ENCODE results near the gene DAP3.
"Not testable (repeated sequence)": the region's sequence is repeated elsewhere in the genome, so short reads cannot be mapped to it uniquely, and the experiment has no call there.

Gene DAP3

GRCh38 chr1:155650231-155650757 lies 38.6 kb upstream of the DAP3 start:
- no peaks in the 10 kb centered on the region for H3K9me3 ChIP-seq (ENCODE audit: control insufficient read depth, low read length)
- H3K27ac ChIP-seq: no peak overlapping the region
- H3K4me1 ChIP-seq: peaks cover 5% of the 10 kb centered on the region
- no peak for TF ChIP-seq CTCF (IDR thresholded peaks at IDR 0.05)
- no peaks in the 10 kb centered on the region for H3K36me3 ChIP-seq (ENCODE audit: control insufficient read depth, insufficient read depth, low read length)
- H3K79me2 ChIP-seq: no peaks in the 10 kb centered on the region
- no peaks in the 10 kb centered on the region for H3K27me3 ChIP-seq (ENCODE audit: control insufficient read depth, insufficient read depth, low read length)
- no peak overlapping the region for H3K4me3 ChIP-seq (ENCODE audit: low read depth, low read length)
- no peak overlapping the region for H2AFZ ChIP-seq
- H3K9ac ChIP-seq: no peak overlapping the region
- H3K4me2 ChIP-seq (ENCODE audit: low read length): no peak overlapping the region

- Histone ChIP-seq H3K9ac (no peak overlapping the region), H3K36me3 (ENCODE audit: control insufficient read depth, insufficient read depth, low read length) (no peaks in the 10 kb centered on the region), H2AFZ (peak overlapping the region; percentile 60), H3K9me3 (ENCODE audit: control insufficient read depth, low read length) (no peaks in the 10 kb centered on the region), H3K79me2 (no peaks in the 10 kb centered on the region), H3K4me3 (ENCODE audit: low read depth, low read length) (peak overlapping the region; percentile 19), H3K27me3 (ENCODE audit: control insufficient read depth, insufficient read depth, low read length) (no peaks in the 10 kb centered on the region), H3K4me1 (peaks cover 5% of the 10 kb centered on the region), H3K4me2 (ENCODE audit: low read length) (peak overlapping the region; percentile 37), H3K27ac (no peak overlapping the region)
- no peak for TF ChIP-seq CTCF (IDR thresholded peaks at IDR 0.05)
These were observed 36.8 kb upstream of the DAP3 start for GRCh38 chr1:155651861-155652661.

GRCh38 chr1:155652951-155653350 lies 35.9 kb upstream of the DAP3 start:
- Histone ChIP-seq H3K4me2 (ENCODE audit: low read length) (no peak overlapping the region), H3K4me3 (ENCODE audit: low read depth, low read length) (no peak overlapping the region), H3K4me1 (peaks cover 5% of the 10 kb centered on the region), H3K9me3 (ENCODE audit: control insufficient read depth, low read length) (no peaks in the 10 kb centered on the region), H3K79me2 (no peaks in the 10 kb centered on the region), H3K27ac (no peak overlapping the region), H2AFZ (no peak overlapping the region), H3K9ac (no peak overlapping the region), H3K36me3 (ENCODE audit: control insufficient read depth, insufficient read depth, low read length) (no peaks in the 10 kb centered on the region), H3K27me3 (ENCODE audit: control insufficient read depth, insufficient read depth, low read length) (no peaks in the 10 kb centered on the region)
- TF ChIP-seq CTCF (IDR thresholded peaks at IDR 0.05): no peak

- Histone ChIP-seq H2AFZ (no peak overlapping the region), H3K9me3 (ENCODE audit: control insufficient read depth, low read length) (no peaks in the 10 kb centered on the region), H3K27ac (no peak overlapping the region), H3K36me3 (ENCODE audit: control insufficient read depth, insufficient read depth, low read length) (no peaks in the 10 kb centered on the region), H3K4me2 (ENCODE audit: low read length) (no peak overlapping the region), H3K79me2 (no peaks in the 10 kb centered on the region), H3K9ac (no peak overlapping the region), H3K27me3 (ENCODE audit: control insufficient read depth, insufficient read depth, low read length) (no peaks in the 10 kb centered on the region), H3K4me1 (no peaks in the 10 kb centered on the region), H3K4me3 (ENCODE audit: low read depth, low read length) (no peak overlapping the region)
- no peak for TF ChIP-seq CTCF (IDR thresholded peaks at IDR 0.05)
These were observed 31.4 kb upstream of the DAP3 start for GRCh38 chr1:155657463-155657862.

GRCh38 chr1:155661239-155661638 lies 27.7 kb upstream of the DAP3 start:
- H3K4me1 ChIP-seq; H3K9ac ChIP-seq; H3K79me2 ChIP-seq; H3K36me3 ChIP-seq (ENCODE audit: control insufficient read depth, insufficient read depth, low read length); H2AFZ ChIP-seq; H3K27ac ChIP-seq; H3K4me2 ChIP-seq (ENCODE audit: low read length); H3K4me3 ChIP-seq (ENCODE audit: low read depth, low read length); H3K9me3 ChIP-seq (ENCODE audit: control insufficient read depth, low read length); H3K27me3 ChIP-seq (ENCODE audit: control insufficient read depth, insufficient read depth, low read length): not testable (repeated sequence)

Data from parathyroid adenoma (tissue), 2 donors.